Fibroblast of skin of scalp (primary cell): ENCODE results near the gene SLC7A6.
"Not testable (repeated sequence)": the region's sequence is repeated elsewhere in the genome, so short reads cannot be mapped to it uniquely, and the experiment has no call there.

Source experiments
- DNase-seq: peaks from one replicate; pipeline ENCODE4 v3.0.0-alpha.2; 2013

SLC7A6 gene

DNA sequence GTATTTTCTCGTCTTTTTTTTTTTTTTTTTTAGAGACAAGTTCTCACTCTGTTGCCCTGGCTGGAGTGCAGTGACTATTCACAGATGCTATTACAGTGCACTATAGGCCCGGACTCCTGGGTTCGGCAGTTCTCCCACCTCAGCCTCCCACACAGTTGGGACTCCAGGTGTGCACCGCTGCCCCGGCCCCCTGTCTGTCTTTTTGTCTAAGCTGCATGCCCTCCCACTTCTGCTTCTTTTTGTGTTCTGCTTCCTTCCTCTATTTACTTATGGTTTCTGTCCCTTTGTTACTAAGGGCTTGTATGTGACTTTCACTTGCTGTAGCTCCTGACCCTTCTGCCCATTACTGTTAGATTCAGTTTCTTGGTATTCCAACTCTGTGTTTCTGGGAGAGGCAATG lies 20.5 kb downstream of the SLC7A6 start:
- no peak for DNase-seq

DNA sequence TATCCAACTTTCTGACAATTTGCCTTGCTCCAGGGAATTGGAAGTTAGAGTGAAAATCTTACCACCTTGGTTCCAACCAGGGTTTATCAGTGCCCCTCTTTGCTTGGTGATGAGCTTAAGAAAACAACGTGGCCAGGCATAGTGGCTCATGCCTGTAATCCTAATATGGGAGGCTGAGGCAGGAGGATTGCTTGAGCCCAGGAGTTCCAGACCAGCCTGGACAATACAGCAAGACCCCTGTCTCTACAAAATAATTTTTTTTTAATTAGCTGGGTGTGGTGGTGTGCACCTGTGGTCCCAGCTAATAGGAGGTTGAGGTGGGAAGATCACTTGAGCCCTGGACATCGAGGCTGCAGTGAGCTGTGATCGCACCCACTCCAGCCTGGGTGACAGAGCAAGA lies 21.4 kb downstream of the SLC7A6 start:
- no peak for DNase-seq

DNA sequence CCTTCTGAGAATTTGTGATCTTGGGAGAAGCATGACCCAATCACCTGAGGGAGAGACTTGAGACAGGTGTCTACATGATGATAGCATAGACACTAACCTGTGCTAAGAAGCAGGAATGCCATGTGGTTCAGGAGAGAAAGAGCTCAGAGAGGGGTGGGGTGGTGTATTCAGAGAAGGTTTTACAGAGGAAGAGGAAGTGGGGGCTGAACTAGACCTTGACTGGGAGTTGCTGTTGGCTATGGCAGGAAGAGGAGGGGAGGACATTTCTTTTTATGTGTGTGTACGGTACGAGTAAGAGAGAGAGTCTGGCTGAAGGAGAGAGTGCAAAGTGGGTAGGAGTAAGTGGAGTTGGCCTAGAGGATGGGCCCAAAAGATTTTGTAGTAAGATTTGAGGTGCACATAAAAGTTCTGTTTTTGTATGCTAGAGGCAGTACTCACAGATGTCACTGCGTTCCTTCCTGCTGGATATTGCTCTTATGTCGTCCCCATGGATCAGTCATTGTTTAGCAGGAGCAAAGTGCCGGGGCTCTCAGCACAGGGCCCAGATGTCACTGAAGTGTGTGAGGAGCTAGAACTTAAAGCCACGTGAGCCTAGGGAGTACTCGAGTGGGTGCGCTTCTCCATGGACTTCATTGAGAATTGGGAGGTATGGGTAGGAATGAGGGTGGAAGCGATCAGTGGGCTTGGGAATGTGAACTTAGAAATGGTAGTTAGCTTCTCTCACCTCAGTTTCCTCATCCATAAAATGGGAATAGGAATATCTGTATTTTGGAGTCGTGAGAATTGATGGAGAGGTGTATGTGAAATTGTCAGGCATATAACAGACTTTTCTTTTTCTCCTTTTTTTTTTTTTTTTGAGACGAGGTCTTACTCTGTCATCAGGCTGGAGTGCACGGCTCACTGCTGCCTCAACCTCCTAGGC lies 22.1 kb downstream of the SLC7A6 start:
- DNase-seq, result no peak

DNA sequence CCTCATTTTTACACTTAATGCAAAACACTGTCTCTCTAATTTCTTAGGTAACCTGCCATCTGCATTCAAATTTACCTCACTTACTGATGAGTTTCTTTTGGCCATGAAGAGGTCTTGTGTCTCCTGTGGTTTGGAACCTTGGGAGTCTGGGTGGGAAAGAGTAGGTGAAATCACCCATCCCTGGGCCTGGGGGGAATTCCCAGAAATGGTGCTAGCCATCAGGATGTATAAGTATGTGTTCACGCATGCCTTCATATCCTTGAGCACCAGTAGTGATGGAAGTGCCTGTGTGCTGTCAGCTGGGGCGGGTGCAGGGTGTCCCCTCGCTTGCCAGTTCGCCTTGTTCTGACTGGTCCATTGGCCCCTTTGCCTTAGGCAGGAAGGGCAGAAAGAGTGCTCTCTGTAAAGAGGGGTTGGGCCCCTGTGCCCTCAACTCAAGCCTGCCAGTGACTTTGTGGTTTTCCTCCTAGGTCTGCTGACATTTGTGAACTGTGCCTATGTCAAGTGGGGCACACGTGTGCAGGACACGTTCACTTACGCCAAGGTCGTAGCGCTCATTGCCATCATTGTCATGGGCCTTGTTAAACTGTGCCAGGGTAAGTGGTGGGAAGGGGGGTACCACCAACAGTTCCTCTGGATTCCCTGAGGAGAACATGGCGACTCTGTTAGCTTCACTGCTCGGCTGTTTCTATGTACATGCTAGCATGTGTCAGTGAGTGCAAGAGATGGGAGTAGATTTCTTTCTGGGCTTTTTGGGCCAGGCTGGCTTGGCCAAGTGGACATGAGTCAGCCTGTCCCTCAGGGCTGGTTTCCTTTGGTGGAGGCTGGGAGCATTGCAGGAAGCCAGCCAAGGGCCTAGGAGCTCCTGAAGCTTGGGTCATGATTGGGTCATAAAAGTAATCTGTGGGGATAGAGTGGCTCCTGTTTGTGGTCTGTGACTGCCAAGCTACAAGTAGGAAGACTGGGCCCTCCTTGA lies 23.2 kb downstream of the SLC7A6 start:
- peak; percentile 57 for DNase-seq

DNA sequence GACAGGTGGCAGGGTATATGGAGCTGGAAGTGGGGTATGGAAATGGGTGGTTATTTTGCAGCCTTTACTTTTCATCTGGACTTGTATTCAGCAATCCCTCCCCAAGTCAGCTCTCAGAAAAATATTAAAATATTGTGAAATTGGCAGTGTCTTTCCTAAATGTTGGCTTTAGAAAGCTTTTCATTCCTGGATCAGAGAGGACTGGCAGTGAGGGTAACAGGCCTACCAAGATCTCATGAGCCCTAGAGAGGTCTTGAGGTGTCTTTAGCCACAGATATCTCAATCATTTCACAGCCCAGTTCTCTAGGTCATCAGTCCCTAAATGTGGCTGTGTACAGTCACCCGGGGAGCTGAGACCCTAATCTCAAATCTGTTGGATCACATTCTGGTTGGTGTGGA lies 23.9 kb downstream of the SLC7A6 start:
- DNase-seq, result no peak

DNA sequence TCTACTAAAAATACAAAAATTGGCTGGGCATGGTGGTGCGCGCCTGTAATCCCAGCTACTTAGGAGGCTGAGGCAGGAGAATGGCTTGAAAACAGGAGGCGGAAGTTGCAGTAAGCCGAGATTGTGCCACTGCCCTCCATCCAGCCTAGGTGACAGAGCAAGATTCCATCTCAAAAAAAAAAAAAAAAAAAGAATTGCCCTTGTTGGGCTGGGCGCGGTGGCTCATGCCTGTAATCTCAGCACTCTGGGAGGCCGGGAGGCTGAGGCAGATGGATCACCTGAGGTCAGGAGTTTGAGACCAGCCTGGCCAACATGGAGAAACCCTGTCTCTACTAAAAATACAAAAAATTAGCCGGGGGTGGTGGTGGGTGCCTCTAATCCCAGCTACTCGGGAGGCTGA lies 24.5 kb downstream of the SLC7A6 start:
- DNase-seq, result not testable (repeated sequence)

DNA sequence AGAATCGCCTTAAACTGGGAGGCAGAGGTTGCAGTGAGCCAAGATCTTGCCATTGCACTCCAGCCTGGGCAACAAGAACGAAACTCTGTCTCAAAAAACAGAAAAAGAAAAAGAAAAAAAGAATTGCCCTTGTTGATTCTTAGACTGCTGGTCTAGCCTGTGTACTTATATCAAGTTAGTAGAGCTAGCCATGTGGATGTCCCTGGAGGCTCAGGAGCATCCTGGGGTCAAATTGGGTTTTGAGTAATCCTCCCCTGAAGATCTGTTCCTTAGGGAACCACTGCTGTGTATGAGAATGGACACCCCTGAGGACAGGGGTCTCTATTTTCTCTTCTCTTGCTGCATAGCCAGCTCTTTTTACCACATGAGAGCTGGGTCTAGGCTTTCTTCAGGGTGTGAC lies 24.9 kb downstream of the SLC7A6 start:
- no peak for DNase-seq

DNA sequence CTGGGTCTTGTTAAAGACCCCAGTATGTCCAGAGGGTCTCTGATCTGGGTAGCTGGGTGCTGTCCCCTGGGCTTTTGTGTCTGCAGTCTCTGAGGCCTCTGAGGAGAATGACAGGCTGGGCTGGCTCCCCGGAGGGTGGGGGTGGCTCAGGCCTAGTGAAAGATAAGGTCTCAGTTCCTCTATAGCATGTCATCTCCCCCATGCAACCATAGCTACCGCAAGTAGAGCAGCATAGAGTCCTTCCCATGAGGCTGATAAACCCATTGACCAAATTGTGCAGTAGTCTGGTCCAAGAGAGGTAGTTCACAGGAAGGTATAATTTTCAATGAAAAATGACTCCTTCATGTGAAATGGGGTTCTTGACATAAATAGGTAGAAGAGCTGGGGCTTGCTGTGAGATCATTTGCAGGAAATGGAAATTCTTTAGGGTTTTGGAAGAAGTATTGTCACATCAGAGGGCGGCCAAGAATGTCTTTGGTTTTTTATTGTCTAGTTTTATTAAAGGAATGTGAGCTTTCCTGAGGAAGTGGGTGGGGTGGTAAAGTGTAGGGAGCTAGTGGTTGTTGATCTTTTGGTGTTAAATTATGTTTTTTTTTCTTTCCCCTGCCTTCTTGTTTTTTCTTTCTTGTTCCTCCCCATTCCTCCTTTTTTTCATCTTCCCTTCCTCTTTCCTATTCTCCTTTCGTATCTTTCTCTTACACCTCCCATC lies 25.4 kb downstream of the SLC7A6 start:
- DNase-seq, result peak; percentile 38

DNA sequence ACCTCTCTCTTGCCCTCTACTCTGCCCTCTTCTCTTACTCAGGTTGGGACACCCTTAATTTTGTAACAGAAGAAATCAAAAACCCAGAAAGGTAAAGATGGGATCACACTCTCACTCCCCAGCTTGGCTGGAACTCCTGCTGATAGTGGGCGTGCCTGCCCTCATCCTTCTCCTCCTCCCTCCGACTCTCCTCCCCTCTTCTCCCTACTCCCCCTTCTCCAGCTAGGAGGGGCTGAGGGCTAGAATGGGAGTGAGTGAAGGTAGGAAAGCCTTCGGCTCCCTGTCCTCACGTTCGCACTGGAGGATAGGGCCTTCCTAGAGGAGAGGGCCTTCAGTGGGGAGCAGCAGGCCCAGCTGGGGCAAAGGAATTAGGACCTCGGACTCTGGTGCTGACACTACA lies 26.1 kb downstream of the SLC7A6 start:
- no peak for DNase-seq

DNA sequence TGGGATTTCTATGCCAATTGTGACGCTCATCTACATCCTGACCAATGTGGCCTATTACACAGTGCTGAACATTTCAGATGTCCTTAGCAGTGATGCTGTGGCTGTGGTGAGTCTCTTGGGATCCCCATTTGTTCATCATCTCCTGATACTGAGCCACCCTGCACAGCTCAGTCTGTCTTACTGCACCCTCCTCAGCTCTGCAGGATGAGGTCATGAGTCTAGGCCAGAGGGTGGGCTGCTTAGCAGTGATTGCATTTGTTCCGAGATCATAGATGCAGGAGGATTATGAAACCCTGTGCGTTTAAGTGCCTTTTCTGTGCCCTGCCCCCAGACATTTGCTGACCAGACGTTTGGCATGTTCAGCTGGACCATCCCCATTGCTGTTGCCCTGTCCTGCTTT lies 26.9 kb downstream of the SLC7A6 start:
- DNase-seq, result no peak

DNA sequence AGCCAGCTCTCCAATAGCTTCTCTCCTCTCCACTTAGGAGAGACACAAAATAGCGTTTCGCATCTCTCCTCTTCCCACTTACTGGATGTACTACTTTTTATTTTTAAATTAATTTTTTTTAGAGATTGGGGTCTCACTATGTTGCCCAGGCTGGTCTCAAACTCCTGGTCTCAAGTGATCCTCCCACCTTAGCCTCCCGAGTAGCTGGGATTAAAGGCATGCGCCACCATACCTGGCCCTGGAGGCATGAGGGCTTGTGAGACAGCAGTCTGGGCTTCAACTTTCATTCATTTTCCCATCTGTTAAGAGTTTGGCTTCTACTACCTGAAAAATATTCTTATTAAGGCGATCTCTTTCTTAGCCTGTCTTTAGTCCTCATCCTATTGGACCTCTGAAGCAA lies 28.1 kb downstream of the SLC7A6 start:
- no peak for DNase-seq

DNA sequence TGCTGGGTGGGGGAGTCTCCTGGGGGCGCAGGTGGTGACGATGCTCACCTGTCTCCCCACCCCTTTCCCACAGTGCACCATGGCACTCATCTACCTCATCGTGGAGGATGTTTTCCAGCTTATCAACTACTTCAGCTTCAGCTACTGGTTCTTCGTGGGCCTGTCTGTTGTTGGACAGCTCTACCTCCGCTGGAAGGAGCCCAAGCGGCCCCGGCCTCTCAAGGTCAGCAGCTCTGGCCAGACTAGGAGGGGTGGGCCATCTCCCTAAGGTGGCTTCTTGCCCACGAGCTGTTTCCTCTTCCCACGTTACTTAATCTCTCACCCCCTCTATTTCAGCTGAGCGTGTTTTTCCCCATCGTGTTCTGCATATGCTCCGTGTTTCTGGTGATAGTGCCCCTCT lies 32.0 kb downstream of the SLC7A6 start:
- DNase-seq, result no peak

DNA sequence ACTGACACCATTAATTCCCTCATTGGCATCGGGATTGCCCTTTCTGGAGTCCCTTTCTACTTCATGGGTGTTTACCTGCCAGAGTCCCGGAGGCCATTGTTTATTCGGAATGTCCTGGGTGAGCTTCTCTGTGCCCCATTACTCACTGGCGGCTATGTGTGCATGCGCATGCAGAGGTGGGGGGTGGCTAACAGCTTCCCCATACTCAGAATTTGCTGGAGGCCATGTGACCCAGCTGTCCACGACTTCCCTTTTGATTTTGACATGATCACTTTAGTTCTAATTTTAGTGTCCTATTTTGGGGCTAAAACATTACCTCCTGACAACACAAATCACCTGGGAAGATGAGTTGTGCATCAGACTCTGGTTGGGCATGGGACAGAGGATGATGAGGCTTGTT lies 32.4 kb downstream of the SLC7A6 start:
- no peak for DNase-seq

DNA sequence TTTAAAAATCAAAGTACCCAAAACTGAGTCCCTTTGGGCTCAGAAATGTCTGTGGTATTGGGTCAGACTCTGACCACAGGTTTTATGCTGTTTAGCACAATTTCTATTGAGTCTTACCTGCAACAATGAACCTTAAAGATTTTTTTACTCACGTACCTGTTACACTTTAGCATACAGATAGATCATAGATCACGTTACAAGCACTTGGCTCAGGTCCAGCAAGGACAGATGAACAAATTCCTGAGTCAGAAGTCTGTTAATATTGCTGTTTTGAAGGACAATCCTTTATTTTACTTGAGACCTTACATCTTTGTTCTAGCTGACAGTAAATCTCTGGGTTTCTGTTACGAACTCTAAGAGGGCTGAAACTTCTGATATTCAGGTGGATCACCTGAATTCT lies 33.6 kb downstream of the SLC7A6 start:
- no peak for DNase-seq

DNA sequence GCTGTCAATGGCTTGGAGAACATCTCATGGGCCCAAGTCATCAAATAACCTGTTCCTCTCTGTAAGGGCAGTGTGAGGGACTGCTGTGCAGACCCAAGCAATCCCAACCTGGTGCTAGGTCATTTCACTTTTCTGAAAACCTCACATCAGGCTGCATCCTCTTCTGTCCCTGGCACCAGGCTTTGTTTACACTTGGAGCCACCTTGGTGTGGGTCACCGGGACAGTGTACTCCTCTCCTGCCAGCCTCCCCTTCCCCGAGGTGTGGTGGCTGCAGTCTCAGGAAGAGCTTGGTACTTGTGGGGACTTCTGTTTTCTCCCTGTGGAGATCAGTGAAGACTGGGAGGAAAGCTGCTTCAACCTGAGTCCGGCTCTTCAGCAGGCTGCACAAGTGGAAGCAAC lies 34.0 kb downstream of the SLC7A6 start:
- DNase-seq, result no peak

DNA sequence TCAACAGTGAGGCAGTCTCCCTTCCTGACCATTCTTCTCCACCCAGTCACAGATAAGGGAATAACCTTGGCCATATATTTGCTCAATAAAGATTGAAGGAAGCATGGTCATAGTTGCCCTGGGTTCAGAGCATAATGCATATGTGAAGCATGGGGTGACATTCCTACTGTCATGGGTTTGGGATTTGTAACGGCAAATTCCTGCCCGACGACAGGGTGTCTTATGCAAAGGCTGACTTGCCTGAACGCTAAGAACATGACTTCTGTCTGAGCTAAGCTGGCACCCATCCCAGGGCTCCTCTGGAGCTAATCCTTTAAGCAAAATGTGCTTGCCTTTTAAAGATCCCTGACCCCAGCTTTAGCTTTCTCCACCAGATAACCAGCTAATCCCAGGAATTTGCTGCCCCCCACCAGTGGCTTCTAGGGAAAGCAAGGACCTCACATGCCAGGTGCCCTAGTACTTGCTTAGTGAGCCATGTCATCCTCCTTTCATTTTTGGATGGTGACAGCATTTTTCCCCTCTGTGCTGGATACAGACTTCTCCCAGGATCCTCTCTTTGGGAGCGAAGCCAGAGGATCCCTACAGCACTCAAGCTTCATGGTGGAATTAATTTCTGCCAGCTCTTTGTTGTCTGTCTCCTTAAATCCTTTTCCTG lies 34.7 kb downstream of the SLC7A6 start:
- peak; percentile 82 for DNase-seq

DNA sequence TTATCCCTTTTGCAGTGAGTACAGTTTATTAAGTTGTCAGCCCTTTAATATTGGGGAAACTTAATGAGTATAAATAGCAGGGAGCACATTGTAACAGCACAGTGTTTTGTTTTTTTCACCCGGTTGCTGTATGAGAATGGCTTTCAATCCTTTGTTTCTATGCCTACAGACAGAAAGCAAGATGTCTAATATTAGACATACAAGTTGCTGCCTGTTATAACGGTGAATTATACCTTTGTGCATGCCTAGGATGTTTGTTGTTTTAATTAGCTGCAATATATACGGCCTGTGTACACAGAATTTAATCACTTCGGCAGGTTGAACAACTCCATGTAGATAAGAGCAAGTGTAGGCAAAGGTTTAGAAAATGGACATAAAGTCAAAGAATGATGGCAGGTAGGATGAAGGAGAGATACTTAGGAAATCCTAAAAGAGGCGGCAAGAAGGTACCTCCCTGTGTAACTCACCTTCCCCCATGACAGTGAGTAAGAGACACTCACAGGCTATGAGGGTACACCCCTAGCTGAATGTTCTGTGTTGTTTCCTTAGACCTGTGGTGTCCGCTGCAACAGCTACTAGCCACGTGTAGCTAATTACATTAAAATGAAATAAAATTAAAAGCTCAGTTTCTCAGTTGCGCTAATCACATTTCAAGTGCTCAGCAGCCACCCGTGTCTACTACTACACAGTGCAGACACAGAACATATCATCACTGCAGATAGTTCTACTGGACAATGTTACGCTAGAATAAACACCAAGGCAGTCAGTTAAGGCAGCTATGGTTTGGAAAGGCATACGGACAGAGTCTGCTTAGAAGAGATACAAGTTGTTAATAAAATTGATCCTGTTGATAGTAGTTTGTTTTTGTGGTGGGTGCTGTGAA lies 35.5 kb downstream of the SLC7A6 start:
- no peak for DNase-seq

DNA sequence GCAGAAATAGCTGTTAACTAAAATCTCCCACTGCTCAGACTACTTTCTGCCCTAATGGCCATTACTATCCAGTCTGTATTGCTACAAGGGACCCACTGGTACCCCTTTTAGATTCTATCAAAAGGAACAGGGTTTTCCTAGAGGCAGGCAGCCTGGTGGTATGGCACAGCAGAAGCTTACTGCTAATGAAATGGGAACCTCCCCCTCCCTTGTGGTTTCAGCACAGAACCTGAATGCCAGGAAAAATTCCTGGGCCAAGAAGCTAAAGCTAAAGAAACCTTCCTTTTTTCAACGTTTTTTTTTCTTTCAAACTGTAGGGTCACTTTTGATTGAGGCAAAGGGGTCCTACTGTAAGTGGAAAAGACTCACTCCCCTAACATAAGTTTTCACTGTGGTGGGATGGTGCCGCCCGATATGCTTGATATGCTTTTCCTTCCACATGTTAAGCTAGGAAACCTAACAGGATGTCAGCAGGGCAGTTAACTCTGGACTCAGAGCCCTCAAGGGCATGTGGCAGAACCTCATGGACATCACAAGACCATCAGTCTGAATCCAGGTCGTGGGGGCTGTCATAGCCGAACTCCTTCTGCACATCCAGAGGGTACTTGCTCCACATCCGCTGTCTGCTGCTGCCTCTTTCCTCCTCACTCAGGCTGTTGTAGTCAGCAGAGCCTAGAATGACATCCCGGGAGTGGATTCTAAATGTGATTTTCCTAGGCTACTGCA lies 36.6 kb downstream of the SLC7A6 start:
- no peak for DNase-seq

DNA sequence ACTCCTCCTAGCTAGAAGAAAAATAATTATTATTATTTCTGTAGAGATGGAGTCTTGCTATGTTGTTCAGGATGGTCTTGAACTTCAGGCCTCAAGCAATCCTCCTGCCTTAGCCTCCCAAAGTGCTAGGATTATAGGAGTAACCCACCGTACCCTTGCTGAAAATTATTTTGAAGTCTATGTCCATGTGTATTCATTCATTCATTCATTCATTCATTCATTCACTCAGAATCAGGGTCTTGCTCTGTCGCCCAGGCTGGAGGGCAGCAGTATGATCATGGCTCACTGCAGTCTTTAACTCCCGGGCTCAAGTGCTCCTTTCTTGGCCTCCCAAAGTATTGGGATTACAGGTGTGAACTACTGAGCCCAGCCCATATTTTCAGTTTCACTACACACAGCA lies 42.3 kb downstream of the SLC7A6 start:
- DNase-seq, result no peak

DNA sequence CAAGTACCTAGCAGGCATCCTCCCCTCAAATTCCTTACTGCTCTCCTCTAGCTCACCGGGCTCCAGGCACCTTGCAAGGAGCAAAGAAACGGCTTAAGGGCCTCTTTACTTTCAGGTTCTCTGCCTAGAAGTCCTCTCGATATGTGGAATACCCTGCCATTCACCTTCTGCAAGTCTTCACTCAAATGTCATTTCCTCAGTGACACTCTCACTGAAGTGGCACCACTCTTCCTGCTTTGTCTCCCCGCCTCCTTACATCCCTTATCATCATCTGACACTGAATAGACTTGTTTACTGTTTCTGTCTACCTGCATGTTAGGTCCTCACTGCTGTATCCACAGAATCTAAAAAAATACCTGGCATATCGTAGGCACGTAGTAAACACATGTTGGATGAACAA lies 45.5 kb downstream of the SLC7A6 start:
- DNase-seq, result no peak

DNA sequence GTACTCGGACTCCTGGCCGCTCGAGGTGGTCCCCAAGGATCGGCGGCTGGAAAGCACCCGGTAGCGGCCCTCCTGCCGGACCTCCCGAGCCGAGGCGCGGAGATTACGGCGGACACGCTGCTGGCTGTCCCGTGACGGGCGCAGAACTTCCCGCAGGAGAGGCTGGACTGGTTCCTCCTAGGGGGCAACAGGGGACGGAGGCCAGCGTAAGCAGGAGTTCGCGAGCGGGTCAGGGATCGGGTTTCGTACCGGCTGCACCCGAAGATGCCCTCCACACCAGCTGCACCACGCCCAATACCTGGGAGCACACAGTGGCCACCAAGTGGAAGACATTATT lies 46.1 kb downstream of the SLC7A6 start:
- peak; percentile 5 for DNase-seq
